ENCODE measurements around the gene MYO1F.
A peak's percentile ranks its signal among the peaks of the same experiment; 100 is the strongest.

DNA sequence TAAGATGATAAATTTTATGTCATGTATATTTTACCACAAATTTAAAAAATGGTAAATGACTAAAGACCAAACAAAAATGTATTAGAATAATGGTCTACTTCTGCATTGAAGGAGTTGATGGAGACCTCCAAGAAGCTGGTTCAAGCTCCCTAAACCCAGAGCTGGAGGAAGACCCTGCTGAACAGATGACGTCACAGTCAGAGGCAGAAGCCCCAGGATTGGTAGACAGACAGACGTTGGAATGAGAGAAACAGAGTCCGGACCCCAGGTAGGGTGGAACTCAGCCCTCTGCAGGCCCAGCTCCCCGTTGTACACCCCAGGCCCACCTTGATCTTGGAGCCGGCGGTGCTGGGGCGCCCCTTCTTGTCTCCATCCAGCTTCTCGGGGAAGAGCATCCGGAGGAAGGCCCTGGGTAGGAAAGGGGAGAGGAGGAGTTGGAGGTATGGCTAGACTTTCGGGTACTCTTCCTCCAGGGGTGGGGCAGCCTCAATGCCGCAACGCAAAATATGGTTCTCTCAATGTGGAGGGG lies 37.6 kb downstream of the MYO1F start:
- TF ChIP-seq, protein P1, sequence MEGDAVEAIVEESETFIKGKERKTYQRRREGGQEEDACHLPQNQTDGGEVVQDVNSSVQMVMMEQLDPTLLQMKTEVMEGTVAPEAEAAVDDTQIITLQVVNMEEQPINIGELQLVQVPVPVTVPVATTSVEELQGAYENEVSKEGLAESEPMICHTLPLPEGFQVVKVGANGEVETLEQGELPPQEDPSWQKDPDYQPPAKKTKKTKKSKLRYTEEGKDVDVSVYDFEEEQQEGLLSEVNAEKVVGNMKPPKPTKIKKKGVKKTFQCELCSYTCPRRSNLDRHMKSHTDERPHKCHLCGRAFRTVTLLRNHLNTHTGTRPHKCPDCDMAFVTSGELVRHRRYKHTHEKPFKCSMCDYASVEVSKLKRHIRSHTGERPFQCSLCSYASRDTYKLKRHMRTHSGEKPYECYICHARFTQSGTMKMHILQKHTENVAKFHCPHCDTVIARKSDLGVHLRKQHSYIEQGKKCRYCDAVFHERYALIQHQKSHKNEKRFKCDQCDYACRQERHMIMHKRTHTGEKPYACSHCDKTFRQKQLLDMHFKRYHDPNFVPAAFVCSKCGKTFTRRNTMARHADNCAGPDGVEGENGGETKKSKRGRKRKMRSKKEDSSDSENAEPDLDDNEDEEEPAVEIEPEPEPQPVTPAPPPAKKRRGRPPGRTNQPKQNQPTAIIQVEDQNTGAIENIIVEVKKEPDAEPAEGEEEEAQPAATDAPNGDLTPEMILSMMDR (IDR thresholded peaks at IDR 0.05; ENCODE audit: insufficient read depth, low read length) = no peak
- TF ChIP-seq, protein P2, sequence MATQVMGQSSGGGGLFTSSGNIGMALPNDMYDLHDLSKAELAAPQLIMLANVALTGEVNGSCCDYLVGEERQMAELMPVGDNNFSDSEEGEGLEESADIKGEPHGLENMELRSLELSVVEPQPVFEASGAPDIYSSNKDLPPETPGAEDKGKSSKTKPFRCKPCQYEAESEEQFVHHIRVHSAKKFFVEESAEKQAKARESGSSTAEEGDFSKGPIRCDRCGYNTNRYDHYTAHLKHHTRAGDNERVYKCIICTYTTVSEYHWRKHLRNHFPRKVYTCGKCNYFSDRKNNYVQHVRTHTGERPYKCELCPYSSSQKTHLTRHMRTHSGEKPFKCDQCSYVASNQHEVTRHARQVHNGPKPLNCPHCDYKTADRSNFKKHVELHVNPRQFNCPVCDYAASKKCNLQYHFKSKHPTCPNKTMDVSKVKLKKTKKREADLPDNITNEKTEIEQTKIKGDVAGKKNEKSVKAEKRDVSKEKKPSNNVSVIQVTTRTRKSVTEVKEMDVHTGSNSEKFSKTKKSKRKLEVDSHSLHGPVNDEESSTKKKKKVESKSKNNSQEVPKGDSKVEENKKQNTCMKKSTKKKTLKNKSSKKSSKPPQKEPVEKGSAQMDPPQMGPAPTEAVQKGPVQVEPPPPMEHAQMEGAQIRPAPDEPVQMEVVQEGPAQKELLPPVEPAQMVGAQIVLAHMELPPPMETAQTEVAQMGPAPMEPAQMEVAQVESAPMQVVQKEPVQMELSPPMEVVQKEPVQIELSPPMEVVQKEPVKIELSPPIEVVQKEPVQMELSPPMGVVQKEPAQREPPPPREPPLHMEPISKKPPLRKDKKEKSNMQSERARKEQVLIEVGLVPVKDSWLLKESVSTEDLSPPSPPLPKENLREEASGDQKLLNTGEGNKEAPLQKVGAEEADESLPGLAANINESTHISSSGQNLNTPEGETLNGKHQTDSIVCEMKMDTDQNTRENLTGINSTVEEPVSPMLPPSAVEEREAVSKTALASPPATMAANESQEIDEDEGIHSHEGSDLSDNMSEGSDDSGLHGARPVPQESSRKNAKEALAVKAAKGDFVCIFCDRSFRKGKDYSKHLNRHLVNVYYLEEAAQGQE (IDR thresholded peaks at IDR 0.05; ENCODE audit: insufficient replicate concordance, low read depth) = no peak
- TF ChIP-seq POLR2AphosphoS5 (IDR thresholded peaks at IDR 0.05; ENCODE audit: low read depth) = 0 out of 2 replicates have a peak, but pooled peaks have one; percentile 18
- TF ChIP-seq GABPA (IDR thresholded peaks at IDR 0.05; ENCODE audit: low read depth) = no peak
